ENCODE results near the gene SDK1. TPM values are rescaled to one million over a fixed set of nuclear protein-coding genes. Genes with fewer than 3 reads are reported as not detected.

Gene SDK1
- total RNA-seq, 2 experiments from 2014 or later: 0.20 to 0.25 TPM

- Mint-ChIP-seq H3K4me3 (no peak overlapping the region), H3K4me1 (no peaks in the 10 kb centered on the region), H3K27ac (no peak overlapping the region), H3K27me3 (no peaks in the 10 kb centered on the region), H3K9me3 (peaks cover 2% of the 10 kb centered on the region), H3K36me3 (no peaks in the 10 kb centered on the region)
- POLR2A ChIA-PET: no interaction called here
- no peak for DNase-seq
- no peak for ATAC-seq (ENCODE audit: low read depth)
Measured at GRCh38 chr7:4270941-4271715, 970.1 kb downstream of the SDK1 start.

DNA sequence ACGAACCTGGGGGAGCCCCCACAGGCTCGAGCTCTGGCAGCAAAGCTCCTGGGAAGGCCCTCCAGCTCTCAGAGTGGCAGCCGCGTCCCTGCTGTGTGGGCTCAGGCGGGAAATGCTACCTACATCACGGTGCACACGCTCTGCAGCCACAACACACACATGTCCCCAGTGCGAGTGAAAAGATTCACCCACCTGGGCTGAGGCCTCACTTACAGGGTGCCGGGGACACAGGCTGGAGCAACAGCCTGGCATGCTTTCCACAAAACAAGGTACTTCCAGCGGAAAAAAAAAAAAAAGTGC, 970.6 kb downstream of the SDK1 start:
- Mint-ChIP-seq H3K9me3 (peaks cover 2% of the 10 kb centered on the region), H3K4me1 (no peaks in the 10 kb centered on the region), H3K27ac (no peak overlapping the region), H3K36me3 (no peaks in the 10 kb centered on the region), H3K27me3 (no peaks in the 10 kb centered on the region), H3K4me3 (no peak overlapping the region)
- DNase-seq: no peak
- ATAC-seq (ENCODE audit: low read depth): no peak
- POLR2A ChIA-PET: no interaction called here

- Mint-ChIP-seq H3K4me3 (no peak overlapping the region), H3K27me3 (no peaks in the 10 kb centered on the region), H3K4me1 (no peaks in the 10 kb centered on the region), H3K36me3 (no peaks in the 10 kb centered on the region), H3K9me3 (peaks cover 2% of the 10 kb centered on the region), H3K27ac (no peak overlapping the region)
- ATAC-seq (ENCODE audit: low read depth) (no peak), DNase-seq (no peak)
- POLR2A ChIA-PET: no interaction called here
Measured at GRCh38 chr7:4272141-4272540, 971.1 kb downstream of the SDK1 start.

- no peaks in the 10 kb centered on the region for H3K27me3 Mint-ChIP-seq
- peaks cover 2% of the 10 kb centered on the region for H3K9me3 Mint-ChIP-seq
- DNase-seq: no peak
- no peaks in the 10 kb centered on the region for H3K36me3 Mint-ChIP-seq
- ATAC-seq (ENCODE audit: low read depth): no peak
- POLR2A ChIA-PET: no interaction called here
- H3K4me1 Mint-ChIP-seq: no peaks in the 10 kb centered on the region
- no peak overlapping the region for H3K27ac Mint-ChIP-seq
- H3K4me3 Mint-ChIP-seq: no peak overlapping the region
Measured at GRCh38 chr7:4273566-4274230, 972.6 kb downstream of the SDK1 start.

GRCh38 chr7:4274286-4274685, 973.2 kb downstream of the SDK1 start:
- Mint-ChIP-seq H3K4me1 (no peaks in the 10 kb centered on the region), H3K4me3 (no peak overlapping the region), H3K27me3 (no peaks in the 10 kb centered on the region), H3K27ac (no peak overlapping the region), H3K9me3 (peaks cover 4% of the 10 kb centered on the region), H3K36me3 (no peaks in the 10 kb centered on the region)
- POLR2A ChIA-PET: no interaction called here
- DNase-seq (no peak), ATAC-seq (ENCODE audit: low read depth) (no peak)

DNA sequence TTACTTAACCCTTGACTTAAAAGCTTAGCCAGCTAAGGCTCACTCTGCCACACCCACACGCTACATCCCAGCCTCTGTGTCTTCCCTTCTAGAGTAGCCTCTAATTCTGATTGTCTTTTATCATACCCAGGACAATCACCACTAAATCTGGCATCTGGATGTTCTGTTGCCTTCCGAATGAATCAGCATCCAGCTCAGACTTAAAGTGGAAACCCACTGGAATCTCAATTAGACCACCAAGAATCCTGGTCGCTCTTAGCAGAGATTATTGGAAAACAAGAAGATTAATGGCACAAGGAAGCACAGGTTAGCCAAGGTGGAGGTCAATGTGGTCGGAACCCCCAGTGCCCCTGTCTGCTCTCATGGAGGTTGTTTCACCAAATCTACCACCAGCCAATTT, 976.9 kb downstream of the SDK1 start:
- ATAC-seq (ENCODE audit: low read depth): no peak

DNA sequence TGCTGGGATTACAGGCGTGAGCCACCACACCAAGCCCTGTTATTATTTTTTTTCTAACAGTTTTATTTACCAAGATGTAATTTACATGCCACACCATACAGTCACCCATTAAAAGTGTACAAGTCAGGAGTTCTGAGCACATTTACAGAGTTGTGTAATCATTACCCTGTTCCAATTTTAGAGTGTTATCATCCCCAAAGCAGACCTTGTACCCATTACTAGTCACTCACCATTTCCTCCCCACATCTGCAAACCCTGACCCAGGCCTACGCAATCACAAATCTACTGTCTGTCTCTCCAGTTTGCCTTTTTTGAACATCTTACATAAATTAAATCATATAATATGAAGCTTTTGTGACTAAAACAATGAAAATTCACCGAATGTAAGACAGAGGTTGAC, 978.2 kb downstream of the SDK1 start:
- POLR2A ChIA-PET: no interaction called here
- no peak for DNase-seq
- ATAC-seq (ENCODE audit: low read depth): no peak
- Mint-ChIP-seq H3K27me3 (peaks cover 3% of the 10 kb centered on the region), H3K27ac (no peak overlapping the region), H3K4me1 (no peaks in the 10 kb centered on the region), H3K36me3 (no peaks in the 10 kb centered on the region), H3K4me3 (no peak overlapping the region), H3K9me3 (peaks cover 7% of the 10 kb centered on the region)

More for the DNA sequence above, 976.9 kb downstream of the SDK1 start:
- DNase-seq: no peak
- Mint-ChIP-seq H3K36me3 (no peaks in the 10 kb centered on the region), H3K27me3 (peaks cover 3% of the 10 kb centered on the region), H3K4me1 (no peaks in the 10 kb centered on the region), H3K9me3 (peaks cover 7% of the 10 kb centered on the region), H3K4me3 (no peak overlapping the region), H3K27ac (no peak overlapping the region)
- POLR2A ChIA-PET: no interaction called here

DNA sequence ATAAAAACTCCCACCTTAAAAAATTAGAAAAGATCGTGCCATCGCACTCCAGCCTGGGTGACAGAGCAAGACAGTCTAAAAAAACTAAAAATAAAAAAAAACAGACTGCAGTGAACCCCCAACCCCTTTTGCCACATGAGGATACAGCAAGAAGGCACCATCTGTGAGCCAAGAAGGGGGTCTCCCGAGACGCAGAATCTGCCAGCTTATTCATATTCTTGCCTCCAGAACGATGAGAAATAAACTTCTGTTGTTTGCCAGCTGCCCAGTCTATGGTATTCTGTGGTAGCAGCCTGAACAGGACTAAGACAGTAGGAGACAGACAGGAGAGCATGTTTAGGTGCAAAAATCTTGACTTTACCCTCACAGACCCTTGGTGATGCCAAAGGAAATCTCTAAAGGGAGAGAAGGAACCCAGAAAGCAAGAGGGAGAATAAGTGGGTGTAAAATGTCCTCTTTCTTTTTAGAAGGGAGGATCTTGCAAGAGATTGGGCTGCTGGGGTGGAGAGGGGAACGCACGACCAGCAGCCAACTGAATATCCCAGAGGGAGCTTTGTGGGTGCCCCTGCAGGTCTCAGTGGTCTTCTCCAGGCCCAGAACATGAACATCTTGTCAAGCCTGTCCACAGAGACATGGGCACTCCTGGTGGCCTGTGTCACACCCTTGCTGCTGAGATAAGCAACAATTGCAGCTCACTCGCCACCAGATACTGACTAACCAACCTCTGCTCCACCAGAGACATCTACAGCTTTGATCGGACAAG, 980.4 kb downstream of the SDK1 start:
- POLR2A ChIA-PET: no interaction called here
- H3K9me3 Mint-ChIP-seq: peaks cover 5% of the 10 kb centered on the region
- peaks cover 3% of the 10 kb centered on the region for H3K27me3 Mint-ChIP-seq
- ATAC-seq (ENCODE audit: low read depth) (no peak), DNase-seq (no peak)
- no peaks in the 10 kb centered on the region for H3K36me3 Mint-ChIP-seq
- H3K4me1 Mint-ChIP-seq: no peaks in the 10 kb centered on the region
- H3K4me3 Mint-ChIP-seq: no peak overlapping the region
- H3K27ac Mint-ChIP-seq: no peak overlapping the region

DNA sequence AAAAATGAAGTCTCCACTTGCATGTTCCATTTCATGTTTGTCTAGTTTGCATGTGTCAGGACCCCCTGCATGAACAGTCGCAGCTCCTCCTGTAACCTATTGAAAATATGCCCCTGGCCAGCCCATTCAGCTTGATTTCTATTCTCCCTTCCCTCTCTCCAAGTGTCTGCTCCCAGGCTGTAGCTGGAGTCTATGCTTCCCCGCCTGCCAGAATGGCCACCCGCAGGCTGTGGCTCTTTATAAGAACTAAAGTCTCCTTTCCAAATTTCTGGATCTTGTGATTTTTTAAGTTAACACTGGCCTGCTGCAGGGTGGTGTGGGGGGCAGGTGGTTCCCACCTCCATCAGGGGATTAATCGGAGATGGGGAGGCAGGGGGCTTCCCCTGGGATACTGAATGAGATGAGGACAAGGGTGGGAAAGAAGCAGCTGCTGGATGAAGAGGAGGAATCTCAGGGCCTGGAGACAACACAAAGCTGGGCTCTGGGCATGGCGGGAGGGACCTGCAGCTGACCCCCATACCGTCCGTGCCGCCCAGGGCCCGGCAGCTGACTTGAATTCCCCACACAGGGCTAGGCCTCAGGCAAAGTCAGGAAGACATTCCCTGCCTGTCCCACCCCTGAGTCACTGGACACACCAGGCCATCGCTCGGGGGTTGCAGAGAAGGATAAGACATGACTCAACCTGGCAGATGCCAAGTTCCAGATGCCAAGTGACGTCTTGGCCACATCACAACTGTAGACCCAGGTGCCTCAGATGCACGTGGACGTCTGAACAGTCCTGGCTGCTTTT, 981.6 kb downstream of the SDK1 start:
- POLR2A ChIA-PET: no interaction called here
- DNase-seq: no peak
- H3K4me3 Mint-ChIP-seq: no peak overlapping the region

DNA sequence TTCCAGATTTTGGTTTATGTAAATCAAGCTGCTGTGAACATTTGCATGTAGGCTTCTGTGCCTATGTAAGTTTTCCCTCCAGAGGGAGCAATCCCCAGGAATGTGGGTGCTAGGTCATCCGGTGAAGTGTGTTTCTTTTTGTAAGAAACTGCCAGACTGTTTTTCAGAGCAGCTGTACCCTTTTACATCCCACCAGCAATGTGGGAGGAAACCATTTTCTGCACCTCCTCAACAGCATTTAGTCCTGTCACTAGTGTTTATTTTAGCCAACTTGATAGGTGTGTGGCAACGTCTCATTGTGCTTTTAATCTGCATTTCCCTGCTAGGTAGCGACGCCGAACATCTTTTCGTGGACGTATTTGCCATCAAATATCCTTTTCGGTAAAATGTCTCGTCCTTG, 985.3 kb downstream of the SDK1 start:
- Mint-ChIP-seq H3K9me3 (peaks cover 1% of the 10 kb centered on the region), H3K4me1 (no peaks in the 10 kb centered on the region)
- POLR2A ChIA-PET: no interaction called here

More for the DNA sequence above, 981.6 kb downstream of the SDK1 start:
- no peak overlapping the region for H3K27ac Mint-ChIP-seq
- no peaks in the 10 kb centered on the region for H3K36me3 Mint-ChIP-seq
- no peaks in the 10 kb centered on the region for H3K4me1 Mint-ChIP-seq
- peaks cover 3% of the 10 kb centered on the region for H3K27me3 Mint-ChIP-seq
- H3K9me3 Mint-ChIP-seq: peaks cover 5% of the 10 kb centered on the region
- no peak for ATAC-seq (ENCODE audit: low read depth)

DNA sequence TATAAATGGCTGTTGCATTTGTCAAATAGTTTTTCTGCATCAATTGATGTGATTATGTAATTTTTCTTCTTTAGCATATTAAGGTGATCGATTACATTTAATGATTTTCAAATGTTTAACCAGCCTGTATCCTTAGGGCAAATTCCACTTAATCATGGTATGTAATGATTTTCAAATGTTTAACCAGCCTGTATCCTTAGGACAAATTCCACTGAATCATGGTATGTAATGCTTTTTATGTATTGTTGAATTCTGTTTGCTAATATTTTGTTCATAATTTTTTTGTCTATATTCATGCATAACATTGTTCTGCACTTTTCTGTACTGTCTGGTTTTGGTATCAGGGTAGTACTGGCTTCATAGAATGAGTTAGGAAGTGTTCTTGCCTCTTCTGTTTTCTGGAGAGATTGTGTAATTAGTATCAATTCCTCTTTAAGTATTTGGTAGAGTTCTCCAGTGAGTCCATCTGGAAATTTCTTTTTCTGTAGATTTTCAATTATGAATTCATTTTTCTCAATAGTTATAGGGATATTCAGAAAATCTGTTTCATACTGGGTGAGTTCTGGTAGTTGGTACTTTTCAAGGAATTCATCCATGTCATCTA, 987.8 kb downstream of the SDK1 start:
- Mint-ChIP-seq H3K4me1 (no peaks in the 10 kb centered on the region), H3K27me3 (peaks cover 4% of the 10 kb centered on the region), H3K4me3 (no peak overlapping the region), H3K9me3 (peaks cover 4% of the 10 kb centered on the region), H3K27ac (no peak overlapping the region), H3K36me3 (no peaks in the 10 kb centered on the region)
- no peak for DNase-seq
- POLR2A ChIA-PET: no interaction called here
- no peak for ATAC-seq (ENCODE audit: low read depth)

More for the DNA sequence above, 985.3 kb downstream of the SDK1 start:
- Mint-ChIP-seq H3K4me3 (no peak overlapping the region), H3K36me3 (no peaks in the 10 kb centered on the region), H3K27me3 (peaks cover 7% of the 10 kb centered on the region), H3K27ac (no peak overlapping the region)
- DNase-seq: no peak
- ATAC-seq (ENCODE audit: low read depth): no peak

- Mint-ChIP-seq H3K9me3 (peaks cover 15% of the 10 kb centered on the region), H3K27me3 (peaks cover 2% of the 10 kb centered on the region), H3K4me1 (no peaks in the 10 kb centered on the region), H3K4me3 (no peak overlapping the region), H3K27ac (no peak overlapping the region), H3K36me3 (no peaks in the 10 kb centered on the region)
- POLR2A ChIA-PET: no interaction called here
- DNase-seq: no peak
- no peak for ATAC-seq (ENCODE audit: low read depth)
Measured at GRCh38 chr7:4297165-4297917, 996.3 kb downstream of the SDK1 start.

GRCh38 chr7:4297918-4298219, 996.8 kb downstream of the SDK1 start:
- DNase-seq (no peak), ATAC-seq (ENCODE audit: low read depth) (no peak)
- Mint-ChIP-seq H3K9me3 (peaks cover 15% of the 10 kb centered on the region), H3K27me3 (peaks cover 2% of the 10 kb centered on the region), H3K27ac (no peak overlapping the region), H3K4me3 (no peak overlapping the region), H3K4me1 (no peaks in the 10 kb centered on the region), H3K36me3 (no peaks in the 10 kb centered on the region)
- POLR2A ChIA-PET: no interaction called here

Measured in activated naive CD8-positive, alpha-beta T cell treated with anti-CD3 and anti-CD28 coated beads, Interleukin-2, amount 10 ng/mL, durations not matched to agents 7 days and 5 days (primary cell).